ENCODE results near the gene HOXC10.

HOXC10 gene

DNA sequence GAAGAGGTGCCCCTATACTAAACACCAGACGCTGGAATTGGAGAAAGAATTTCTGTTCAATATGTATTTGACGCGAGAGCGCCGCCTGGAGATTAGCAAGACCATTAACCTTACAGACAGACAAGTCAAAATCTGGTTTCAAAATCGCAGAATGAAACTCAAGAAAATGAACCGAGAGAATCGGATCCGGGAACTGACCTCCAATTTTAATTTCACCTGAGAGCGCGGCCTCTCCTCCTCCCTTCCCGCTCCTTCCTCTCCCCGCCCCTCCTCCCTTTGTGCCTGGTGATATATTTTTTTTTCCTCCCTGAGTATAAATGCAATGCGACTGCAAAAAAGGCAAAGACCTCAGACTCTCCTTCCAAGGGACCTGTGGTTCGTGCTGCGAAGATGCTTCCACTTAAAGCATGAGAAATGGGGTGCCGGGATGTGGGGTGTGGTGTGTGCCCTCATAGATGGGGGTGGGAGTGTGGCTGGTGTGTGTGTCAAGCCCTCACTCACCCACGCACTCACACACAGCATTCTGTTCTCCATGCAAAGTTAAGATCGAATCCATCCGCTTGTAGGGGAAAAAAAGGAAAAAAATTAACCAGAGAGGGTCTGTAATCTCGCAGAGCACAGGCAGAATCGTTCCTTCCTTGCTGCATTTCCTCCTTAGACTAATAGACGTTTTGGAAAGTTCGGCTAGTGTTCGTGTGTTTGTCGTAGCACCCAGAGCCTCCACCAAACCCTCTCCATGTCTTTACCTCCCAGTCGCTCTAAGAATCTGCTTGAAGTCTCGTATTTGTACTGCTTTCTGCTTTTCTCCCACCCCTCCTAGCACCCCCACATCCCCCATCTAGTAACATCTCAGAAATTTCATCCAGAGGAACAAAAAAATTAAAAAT is 4.5 kb downstream of the HOXC10 start:
- peak in 9 of 56 donors; percentile 1 to 30 (median 11) for DNase-seq

DNA sequence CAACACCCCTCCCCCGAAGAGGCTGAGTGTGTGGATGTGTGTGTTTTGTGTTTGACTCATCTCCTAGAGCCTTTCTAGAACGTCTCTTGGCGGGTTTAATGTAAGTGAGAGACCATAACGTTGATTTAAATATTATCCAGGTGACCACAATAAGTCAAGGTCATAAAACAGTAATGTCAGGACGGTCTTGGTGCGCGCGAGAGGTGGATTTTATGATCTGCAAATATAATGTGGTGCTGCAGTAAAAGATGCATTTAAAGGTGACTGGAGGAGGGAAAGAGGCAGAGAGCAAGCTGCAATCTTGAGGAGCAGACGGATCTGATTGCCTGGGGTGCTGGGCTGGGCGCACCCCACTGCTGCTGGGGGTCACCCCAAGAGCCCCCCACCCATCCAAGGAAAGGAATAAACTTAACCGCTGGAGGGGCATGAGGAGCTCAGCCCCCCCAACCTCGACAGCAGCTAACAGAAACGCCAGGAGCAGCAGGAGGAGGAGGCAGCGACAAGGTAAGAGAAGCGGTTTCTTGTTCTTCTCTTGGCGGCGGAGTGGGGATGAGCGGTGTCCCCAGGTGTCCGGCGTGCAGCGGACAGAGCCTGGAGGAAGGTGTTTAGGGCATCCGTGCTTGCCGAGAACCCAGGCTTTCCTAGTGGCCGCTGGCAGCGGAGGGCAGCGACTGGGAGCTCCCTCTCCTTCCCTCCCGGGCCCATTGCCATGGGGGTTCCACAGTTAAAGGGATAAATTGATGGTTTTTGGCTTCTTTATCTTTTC is 5.5 kb downstream of the HOXC10 start:
- no peak for DNase-seq

DNA sequence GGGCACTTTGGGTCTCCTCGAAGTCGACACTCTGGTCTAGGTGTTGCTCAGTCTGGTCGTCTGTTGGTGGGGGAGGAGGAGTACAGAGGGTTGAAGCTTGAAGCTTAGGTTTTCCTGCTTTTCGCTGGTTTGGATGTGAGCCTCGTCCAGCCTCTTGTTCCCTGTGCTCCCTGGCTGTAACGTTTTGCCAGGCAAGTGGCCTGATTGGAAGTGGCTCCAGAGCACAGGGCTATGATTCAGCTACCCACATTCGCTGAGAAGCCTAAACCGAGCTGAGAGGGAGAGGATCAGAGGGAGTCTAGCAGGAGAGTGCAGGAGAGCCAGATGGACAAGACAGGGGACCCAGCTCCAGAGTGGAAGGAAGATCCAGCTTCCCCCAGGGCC is 6.1 kb downstream of the HOXC10 start:
- DNase-seq, result no peak

DNA sequence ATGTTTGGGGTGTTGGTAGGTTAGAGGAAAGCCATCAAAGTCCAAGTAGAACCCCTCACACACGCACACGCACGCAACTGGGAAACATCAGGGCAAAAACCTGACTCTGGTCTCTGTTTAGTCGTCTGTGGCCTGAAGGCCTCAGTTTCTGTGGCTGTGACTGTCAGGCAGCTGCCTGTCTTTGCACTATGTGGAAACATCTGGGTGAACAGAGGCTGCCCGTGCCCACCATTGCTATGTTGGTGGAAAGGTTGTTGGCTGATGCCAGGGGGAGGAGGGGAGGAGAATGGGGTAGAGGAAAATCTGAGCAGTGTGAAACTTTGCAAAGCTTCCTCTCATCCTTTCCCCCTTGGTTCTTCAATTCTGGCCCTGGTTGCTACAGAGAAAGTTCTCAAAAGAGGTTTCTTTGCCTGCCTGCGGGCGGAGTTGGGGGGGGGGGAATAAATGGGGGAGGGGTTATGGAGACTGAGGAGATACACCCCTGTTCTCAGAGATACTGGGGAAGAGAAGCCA is 7.5 kb downstream of the HOXC10 start:
- DNase-seq, result no peak

DNA sequence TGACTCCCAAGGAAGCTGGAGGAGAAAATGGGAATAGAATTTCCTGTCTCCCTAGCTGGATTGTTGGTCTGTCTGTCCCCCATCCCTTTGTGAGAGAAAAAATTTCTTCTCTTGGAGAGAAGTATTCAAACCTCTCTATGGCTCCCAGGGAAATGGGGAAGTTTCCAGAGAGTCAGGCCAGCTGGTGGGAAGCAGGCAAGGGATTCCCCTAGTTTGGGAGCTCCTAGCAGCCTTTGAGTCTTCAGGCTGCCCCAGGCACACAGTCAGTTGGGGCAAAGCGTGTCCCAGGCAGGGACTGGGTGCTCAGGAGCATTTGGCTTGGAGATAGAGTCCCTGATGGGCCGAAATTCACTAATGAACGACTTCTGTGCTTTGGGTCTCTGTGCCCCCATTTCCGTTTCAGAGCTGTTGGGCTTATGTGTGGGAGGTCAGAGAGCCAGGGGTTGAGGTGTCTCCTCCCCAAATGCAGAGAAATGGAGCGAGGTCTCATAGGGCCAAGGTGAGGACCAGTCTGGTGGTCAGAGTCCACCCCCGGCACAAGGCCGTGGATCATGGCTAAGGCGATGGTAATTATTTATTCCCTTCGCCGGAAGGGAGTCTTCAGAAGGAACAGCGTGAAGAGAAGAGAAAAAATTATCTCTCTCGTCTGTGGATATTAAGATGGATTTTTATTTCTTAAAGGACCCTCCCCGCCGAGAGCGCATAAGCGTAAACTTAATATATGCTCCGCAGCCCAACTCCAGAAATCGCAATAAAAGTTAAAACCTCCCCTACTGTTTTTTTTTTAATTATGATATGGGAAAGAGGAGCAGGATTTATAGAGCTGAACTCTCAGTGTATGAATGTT is 8.4 kb downstream of the HOXC10 start:
- no peak for DNase-seq

DNA sequence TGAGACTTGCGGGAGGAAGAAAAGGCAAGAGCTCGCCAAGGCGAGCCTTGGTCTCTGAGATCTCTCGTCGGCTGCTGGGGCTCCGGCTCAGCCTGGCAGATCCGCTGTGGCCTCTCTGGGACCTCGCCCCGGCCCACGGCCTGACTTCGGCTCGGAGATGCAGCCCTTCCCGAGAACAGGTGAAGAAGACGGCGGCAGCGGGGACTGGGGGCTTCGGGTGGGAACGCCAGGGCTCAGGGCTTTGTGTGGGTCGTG is 9.0 kb downstream of the HOXC10 start:
- DNase-seq, result no peak

DNA sequence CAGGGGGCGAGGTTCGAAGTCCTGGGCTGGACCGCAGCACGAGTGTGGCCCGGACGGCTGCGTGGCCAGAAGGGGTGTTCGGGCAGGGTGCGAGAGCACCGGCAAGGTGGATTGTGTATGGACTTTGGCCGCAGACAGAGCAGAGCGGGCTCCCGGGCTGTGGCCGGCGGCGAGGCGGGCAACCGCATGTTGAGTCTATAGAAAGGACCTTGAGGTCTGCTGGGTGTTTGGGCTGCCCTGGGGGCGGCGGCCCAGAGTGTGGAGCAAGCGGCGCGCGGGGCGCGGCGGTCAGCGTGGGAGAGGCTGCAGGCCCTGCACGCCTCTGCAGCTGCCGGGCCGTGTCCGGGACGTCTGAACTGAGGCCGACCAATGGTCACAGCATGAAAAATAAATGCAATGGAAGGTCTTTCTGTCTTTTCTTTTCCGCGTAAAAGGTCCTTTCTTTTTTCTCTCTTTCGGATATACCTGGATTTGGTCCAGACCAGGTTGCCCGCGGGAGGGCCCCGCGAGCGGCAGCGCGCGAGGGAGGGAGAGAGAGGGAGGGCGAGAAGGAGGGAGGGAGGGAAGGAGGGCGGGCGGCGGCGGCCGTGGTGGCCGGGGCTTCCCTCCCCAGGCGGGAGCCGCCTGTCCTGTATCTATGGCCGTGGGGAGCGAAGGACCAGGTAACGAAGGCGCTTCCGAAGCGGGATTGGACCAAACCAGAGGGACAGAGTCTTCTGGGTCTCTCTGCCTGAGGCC is 9.5 kb downstream of the HOXC10 start:
- DNase-seq, result no peak

DNA sequence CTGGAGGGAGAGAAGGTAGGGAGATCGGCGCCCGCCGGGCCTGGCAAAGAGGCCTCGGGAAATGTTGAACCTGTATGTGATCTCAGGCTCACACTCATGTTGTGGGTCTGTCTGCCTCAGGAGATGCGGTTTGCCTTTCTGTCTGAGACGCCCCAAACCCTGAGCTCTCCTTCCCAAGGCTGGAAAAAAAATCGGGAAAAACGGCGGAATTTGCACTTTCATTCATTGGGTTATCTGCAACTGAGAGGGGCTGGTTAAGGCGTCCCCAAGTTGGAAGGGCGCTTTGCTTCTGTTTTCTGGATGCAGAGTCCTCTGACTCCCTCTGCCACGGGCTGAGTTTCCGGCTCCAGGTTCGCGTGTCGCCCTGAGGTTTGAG is 10.0 kb downstream of the HOXC10 start:
- no peak for DNase-seq

DNA sequence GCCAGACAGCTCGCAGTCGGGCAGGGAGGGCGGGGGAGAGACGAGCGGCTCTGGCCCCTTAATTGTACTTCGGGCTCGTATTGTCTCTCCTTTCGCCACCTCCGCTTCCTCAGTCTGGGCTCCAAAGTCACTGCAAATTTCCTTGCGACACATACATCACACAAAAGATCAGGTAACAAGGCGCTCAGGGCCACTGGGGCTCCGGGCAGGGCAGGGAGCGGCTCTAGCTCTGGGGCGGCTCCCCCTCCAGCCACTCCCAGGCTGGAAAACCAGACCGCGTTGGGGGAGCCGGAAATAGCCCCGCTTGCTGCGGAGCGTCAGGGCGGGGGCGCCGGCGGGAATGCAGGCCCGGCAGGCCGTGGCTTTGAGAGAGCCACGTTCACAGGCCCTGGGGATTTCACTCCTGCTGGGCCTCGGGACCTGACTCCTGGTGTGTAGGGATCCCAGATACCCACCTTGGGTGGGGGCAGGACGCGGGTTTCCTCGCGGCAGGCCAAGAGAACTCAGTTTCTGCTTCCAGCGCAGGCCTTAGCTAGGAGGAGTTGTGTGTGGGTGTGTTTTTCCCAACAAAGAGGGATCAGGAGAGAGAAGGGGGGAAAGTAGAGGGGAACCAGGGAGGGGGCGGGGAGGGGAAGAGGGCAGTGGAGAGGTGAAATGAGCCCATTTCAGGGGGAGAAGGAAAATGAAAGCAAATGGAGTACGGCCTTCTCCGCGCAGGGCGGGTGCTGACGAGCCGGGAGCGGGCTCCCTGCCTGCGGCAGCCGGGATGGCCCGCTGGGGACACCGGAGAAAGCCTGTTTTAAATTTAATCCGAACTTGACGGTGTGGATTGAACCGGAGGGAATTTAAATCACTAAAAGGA is 10.7 kb downstream of the HOXC10 start:
- DNase-seq, result peak in 1 of 56 donors; percentile 2

DNA sequence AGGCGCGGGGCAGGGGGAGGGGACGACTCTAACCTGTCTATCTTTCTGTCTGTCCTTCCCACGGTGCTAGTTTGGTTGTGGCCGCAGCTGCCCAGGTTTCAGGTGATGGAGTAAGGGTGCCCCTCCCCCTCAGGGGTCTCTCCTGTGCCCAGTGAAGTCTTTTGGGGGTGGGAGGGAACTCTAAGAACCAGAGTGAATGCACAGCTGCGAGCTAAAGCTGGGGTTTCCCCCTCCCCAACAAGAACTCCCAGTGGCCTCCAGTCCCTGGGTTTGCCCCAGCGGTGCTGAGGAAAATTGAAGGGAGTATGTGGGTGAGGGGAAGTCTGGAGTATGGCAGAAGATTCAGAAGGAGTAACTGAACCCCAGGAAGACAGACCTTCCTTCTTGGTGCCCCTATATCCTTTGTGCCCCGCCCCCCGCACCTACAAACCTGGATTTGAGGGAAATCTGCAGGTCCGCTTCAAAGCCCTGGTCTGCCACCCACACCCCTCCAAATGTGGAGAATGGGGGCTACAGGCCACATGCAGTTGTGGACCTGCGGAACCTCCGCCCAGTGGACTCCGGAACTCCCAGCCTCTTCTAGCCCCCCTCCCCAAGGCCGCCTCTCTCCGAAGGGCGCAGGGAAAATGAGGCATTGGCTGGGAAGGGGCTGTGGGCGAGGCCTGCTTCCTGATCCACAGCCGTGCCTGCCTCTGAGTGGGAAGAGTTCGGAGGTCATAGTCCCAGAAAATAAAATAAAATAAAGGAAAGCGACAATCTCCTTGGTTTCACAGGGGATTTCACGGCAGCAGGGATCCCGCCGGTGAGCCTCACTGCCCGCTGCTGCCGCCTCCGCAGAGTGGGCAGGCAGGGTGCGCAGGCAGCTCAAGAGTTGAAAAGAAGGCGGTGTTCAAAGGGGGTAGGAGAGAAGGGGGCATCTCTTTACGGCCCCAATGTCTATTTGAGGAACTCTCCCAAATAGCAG is 11.6 kb downstream of the HOXC10 start:
- no peak for DNase-seq

DNA sequence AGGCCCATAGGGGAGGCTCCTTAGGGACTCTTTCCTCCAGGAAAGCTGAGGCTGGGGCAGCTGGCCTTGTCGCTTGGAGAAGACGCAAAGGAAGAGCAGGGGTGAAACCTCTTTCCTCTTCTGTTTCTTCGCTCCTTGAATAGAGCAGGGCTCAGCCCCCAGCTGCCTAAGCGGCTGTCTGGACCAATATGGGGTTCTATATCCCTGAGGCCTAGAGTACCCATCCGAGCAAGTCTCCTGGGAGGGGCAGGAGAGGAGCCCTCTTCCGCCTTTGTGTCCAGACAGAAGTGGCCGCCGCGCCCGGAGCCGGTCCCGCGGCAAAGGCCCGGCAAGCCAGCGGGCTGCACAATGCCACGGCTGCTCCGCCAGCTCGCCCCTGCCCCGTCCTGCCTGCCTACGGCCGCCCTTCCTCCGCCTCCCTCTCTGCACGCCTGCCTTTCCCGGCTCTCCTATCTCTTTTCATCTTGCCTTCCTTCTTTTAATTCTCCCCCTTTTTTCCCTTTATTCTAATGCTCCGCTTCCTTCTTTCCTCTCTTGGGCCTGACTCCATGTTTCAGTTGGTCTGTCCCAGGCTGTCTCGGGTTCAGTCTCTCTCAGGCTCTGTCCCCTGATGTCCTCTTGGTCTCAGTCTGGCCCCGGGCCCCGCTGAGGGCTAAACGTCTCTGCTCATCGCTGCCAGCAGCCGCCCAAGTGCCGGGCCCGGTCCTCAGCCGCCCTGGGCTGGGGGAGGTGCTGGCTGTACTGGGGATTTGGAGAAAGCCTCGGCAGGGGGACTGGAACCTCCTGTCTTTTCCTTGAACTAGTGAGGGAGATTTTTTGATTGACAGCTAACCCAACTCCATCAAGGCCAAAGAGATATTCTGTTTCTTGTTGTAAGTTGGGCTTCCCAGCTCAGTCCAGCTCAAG is 12.5 kb downstream of the HOXC10 start:
- DNase-seq, result no peak

DNA sequence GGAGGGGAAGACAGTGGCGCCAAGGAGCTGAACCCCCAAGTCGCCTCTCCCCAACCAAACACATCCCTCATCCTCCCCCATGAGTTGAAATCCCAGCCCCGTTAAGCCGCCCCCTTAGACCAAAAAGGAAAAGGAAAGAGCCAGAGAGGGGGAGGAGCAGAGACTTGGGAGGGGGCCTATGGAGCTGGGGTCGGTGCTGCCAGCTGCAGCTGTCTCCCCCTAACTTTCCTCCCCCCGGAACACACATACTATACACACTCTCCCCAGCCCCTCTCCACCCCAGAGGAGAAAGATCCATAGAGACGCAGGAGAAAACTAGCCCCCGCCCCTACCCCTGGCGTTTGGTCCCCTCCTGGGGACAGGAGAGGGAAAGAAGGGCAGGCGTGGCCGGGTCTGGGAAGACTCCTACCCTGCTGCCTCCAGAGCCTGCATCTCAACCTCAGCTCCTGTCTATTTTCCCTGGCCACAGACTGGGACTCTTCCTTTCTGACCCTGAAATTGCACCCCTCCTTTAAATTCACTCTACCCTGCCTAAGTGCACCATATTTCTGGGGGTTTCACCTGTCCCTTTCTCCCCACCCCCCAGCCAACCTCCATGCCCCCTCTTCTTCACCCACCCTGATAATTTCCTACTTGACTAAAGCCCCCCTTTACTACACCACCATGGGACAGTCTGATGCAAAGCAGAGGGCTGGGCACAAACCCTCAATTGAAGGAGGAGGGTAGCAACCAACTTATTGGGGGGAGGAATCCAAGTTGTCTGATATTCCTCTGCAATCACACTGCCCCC is 13.4 kb downstream of the HOXC10 start:
- no peak for DNase-seq

DNA sequence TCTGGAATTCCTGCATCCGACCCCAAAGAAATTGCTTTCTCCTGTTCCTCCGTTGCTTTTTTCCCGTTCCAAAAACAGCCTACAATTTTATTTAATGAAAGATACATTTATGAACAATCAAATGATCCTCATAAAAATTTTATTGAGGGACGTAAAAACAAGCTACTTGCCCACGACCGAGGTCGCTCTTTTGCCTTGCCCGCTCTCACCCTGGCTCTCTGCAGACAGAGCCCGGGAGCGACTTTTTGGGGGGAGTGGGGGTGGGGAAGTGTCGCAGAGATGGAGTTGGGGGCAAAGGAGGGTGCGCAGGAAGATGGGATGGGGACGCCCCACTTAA is 13.9 kb downstream of the HOXC10 start:
- DNase-seq, result no peak

DNA sequence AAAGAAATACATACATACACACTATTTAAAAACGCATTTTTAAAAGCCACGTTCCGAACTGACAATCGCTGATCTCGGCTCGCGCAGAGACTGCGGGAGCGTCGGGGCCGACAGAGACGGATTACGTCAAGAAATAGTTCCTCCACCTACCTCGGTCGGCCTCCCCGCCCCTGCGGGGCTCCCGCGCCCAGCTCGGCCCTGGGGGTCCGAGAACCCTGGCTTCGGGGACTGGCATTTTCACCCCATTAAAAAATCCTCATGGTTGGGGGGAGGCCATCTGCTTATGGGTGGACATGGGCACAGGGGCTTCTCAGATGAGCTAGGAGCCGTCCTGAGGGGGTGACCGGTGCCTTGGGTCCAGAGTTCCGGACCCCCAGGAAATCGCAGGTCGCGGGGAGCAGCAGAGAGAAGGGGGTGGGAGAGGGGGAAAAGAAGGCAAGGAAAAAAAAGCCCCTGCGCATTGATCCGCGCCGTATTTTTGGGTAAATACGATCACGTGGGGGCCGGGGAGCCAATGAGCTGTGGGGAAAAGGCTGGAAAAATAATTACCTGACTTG is 14.7 kb downstream of the HOXC10 start:
- no peak for DNase-seq

DNA sequence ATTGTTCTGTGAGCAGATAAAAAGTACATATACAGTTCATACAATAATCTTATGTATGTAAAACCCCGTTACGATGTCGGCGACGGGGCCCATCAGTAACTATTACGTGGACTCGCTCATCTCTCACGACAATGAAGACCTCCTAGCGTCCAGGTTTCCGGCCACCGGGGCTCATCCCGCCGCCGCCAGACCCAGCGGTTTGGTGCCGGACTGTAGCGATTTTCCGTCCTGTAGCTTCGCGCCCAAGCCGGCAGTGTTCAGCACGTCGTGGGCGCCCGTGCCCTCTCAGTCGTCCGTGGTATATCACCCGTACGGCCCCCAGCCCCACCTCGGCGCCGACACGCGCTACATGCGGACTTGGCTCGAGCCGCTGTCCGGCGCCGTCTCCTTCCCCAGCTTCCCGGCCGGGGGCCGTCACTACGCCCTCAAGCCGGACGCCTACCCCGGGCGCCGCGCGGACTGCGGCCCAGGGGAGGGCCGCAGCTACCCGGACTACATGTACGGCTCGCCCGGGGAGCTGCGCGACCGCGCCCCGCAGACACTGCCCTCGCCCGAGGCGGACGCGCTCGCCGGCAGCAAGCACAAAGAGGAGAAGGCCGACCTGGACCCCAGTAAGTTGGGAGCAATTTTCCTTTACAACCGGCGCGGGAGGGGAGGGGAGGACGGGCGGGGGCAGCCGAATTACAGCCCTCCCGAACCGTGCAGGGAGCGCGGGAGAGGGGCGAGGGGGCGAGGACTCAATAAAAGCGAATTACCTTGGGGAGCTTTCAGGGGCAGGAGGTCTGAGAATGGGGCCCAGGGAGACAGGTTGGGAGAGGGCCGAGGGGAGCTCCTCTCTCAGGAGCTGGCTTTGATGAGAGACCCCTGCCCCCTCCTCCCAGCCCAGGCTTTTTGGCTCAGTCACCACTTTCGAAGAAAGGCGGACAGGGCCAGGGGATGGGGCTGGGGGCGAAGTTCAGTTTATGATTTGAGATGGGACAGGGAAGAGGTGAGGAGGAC is 15.5 kb downstream of the HOXC10 start, which contains the start of gene HOXC9:
TSS of gene HOXC9 (plus strand) at position 46 of the 999 bp plus-strand sequence. CDS start at position 74, 28 bp downstream.
- no peak for DNase-seq

Measured in nucleus accumbens (tissue), 56 donors.